NB4 (cell line): ENCODE measurements around the gene CRTC1.

ENCODE experiments used
- CTCF ChIP-seq: IDR thresholded peaks from one replicate; pipeline ENCODE4 v1.5.1; 2012; ENCODE audit warnings: low read depth, low read length
- MAX ChIP-seq: IDR thresholded peaks from 2 replicates; pipeline ENCODE4 v1.6.1; 2011; ENCODE audit warnings: low read depth, low read length
- MYC ChIP-seq: IDR thresholded peaks from 2 replicates; pipeline ENCODE4 v1.6.1; 2011; ENCODE audit warnings: low read depth, low read length
- POLR2A ChIP-seq: IDR thresholded peaks from 2 replicates; pipeline ENCODE4 v1.6.1; 2011; ENCODE audit warnings: mild to moderate bottlenecking; ENCODE audit not compliant: insufficient read length; ENCODE audit errors: extremely low read depth

- no peak for TF ChIP-seq CTCF
- no peak for TF ChIP-seq MYC
- TF ChIP-seq POLR2A: no peak
- TF ChIP-seq MAX: no peak
Measured at GRCh38 chr19:18665771-18666202, 17.7 kb upstream of the CRTC1 start.
